ENCODE data around the gene SPINK8. TPM values are rescaled to one million over a fixed set of nuclear protein-coding genes. Genes with fewer than 3 reads are reported as not detected.

The SPINK8 gene
- total and polyA plus RNA-seq, 2 donors (not counting 3 experiments of a cell fraction or from before 2014, with no cell fraction given) = not detected

DNA sequence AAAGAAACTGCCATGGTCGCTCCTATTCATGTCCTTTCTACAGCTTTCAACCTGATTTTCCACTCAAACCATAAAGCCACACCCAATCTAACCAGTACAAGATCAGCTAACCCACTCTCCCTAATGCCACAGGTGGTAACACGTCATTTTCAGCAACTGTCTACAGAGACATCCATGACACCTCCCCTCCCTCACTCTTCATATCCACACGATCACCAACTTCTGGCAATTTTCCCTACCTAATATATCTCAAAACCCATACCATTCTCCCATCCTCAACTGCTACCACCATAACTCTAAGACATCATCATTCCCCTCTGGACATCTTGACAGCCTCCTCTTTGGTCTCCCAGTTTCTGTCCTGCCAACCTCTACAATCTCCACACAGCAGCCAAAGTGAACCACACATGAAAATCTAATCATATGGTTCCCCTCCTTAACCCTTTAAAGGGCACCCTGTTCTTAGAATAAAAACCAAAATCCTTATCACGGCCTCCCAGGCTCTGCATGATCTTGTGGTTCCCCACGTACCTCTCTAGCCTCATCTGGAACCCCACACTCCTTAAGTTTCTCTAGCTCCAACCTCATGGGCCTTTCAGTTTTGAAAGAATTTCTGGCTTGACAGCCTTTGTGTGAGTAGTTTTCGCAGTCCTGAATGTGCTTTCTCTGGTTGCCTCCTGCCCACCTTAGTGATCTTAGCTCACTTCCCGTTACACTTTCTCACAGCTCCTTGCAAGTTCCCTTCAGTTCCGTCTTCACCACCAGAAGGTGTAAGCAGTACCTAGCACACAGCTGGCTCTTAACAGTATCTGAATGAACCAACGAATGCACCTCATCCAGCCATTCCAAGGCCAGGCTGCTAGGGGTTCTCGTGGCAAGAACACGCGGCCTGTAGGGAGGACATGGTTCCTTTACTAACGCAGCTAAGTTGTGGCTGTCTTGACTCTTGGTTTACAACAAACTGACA, 33.4 kb downstream of the SPINK8 start:
- Histone ChIP-seq H3K27ac (ENCODE audit: insufficient read depth, low read depth, low read length) (peak overlapping the region; percentile 7), H4K20me1 (replicated peaks; ENCODE audit: control insufficient read depth, extremely low read depth, insufficient read depth, low read length) (no peaks in the 10 kb centered on the region), H3K79me2 (ENCODE audit: control insufficient read depth, insufficient read depth, low read length) (peaks cover 11% of the 10 kb centered on the region), H3K36me3 (ENCODE audit: control insufficient read depth in 2 of 2, extremely low read depth in 1 of 2, insufficient read depth in 2 of 2, low read length in 2 of 2) (peaks cover 2 to 8% of the 10 kb centered on the region in 2 experiments), H3K9ac (replicated peaks; ENCODE audit: extremely low read depth, insufficient read depth, low read length) (peak overlapping the region; percentile 67), H2AFZ (ENCODE audit: low read depth, low read length) (peak overlapping the region; percentile 47), H3K4me3 (replicated peaks in 1 of 3; ENCODE audit: insufficient read depth in 1 of 3, low read depth in 1 of 3, low read length in 3 of 3) (peak overlapping the region; percentile 57 to 86 (median 65)), H3K9me1 (replicated peaks; ENCODE audit: control insufficient read depth, extremely low read depth, insufficient read depth, low read length) (no peaks in the 10 kb centered on the region), H3K4me1 (ENCODE audit: control insufficient read depth, extremely low read depth, insufficient read depth, low read length) (peaks cover 8% of the 10 kb centered on the region), H3K27me3 (ENCODE audit: control insufficient read depth in 2 of 2, insufficient read depth in 2 of 2, low read length in 2 of 2) (no peaks in the 10 kb centered on the region), H3K4me2 (ENCODE audit: insufficient read depth, low read length) (peak overlapping the region; percentile 62), H3K9me3 (replicated peaks; ENCODE audit: control insufficient read depth, insufficient read depth, low read length) (no peaks in the 10 kb centered on the region)
- DNase-seq (ENCODE audit: low read depth, low spot score) = peak; percentile 17
- POLR2A ChIA-PET = interaction anchor here (0.6 kb wide), 1 partner anchor 106 kb away, joined by 5 read pairs; no protein-coding TSS in a partner anchor
- BruUV-seq (replicated peaks) = TSS peak; percentile 56
- TF ChIP-seq POLR2A (IDR thresholded peaks at IDR 0.05; ENCODE audit: low read depth, low read length) (no peak), EZH2 (IDR thresholded peaks at IDR 0.05; ENCODE audit: borderline replicate concordance, low read depth, low read length, severe bottlenecking) (no peak), FOS (IDR thresholded peaks at IDR 0.05; ENCODE audit: borderline replicate concordance, insufficient read depth, low read length) (no peak), GATA2 (IDR thresholded peaks at IDR 0.05; ENCODE audit: insufficient read depth, insufficient read length, low read depth, low read length) (no peak), JUN (IDR thresholded peaks at IDR 0.05; ENCODE audit: borderline replicate concordance, insufficient read depth, insufficient read length, low read depth) (no peak)
- CTCF ChIA-PET = interaction anchor here (2.7 kb wide), 1 partner anchor 136 kb away, joined by 21 read pairs; no protein-coding TSS in a partner anchor
- dilution Hi-C loops (cut with MboI; ENCODE audit: extremely low pct_ligation_motif_present, low sequenced_read_pairs) = no loop called here
- intact Hi-C loops (cut with micrococcal nuclease) = no loop called here
- peak; percentile 70 for FAIRE-seq

Measured in endothelial cell of umbilical vein (primary cell).